SH-SY5Y (cell line): ENCODE data around the gene RNF123.

Source experiments
- GATA2 ChIP-seq: IDR thresholded peaks from 2 replicates; pipeline ENCODE4 v1.6.1; 2011; ENCODE audit warnings: mild to moderate bottlenecking, low read depth, low read length
- GATA3 ChIP-seq: IDR thresholded peaks from 2 replicates; pipeline ENCODE4 v1.6.1; 2011; ENCODE audit warnings: low read depth, mild to moderate bottlenecking, low read length, moderate library complexity

DNA sequence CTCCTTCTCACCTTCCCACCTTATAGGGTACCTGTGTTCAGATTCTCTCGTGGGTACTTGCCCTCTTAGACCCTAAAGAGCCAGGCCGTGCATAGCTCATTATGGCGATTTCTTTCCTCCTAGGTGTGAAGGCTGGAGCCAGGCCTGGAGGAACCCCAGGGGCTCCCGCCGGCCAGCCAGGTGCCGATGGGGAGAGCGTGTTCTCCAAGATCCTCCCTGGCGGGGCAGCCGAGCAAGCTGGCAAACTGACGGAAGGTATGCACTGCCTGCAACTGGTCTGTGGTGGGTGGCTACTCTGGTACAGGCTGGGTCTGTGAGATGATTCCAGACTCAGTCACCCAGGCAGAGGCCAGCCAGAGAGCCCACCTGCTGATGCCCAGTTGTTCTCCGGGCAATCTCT lies 25.1 kb upstream of the RNF123 start:
- TF ChIP-seq GATA3 (no peak), GATA2 (no peak)
